Endothelial cell of hepatic sinusoid (primary cell): ENCODE measurements around the gene CACHD1.

Experiments
- in situ Hi-C: cut with HindIII; loops from 2 replicates; pipeline ENCODE4 v1.10.0; 2017; ENCODE audit warnings: low sequenced_read_pairs

The CACHD1 gene

DNA sequence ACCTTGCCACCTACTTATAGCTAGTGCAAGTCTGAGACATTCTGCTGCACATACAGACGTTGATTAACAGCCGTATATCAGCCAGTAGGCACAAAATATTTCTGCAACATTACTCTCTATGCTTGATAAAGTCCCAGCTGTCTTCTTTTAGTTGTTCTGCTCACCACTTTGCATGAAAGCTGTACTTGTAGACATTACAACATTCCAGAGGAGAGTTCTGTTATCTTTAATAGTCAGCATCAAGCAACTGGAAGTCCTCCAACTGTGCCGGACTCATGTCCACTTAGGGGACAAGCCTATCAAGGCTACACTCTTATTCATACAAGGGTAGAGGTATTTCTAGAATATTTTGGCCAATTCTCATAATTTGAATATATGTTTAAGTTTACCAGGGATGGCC is 50.0 kb downstream of the CACHD1 start:
- in situ Hi-C loops: no loop called here

DNA sequence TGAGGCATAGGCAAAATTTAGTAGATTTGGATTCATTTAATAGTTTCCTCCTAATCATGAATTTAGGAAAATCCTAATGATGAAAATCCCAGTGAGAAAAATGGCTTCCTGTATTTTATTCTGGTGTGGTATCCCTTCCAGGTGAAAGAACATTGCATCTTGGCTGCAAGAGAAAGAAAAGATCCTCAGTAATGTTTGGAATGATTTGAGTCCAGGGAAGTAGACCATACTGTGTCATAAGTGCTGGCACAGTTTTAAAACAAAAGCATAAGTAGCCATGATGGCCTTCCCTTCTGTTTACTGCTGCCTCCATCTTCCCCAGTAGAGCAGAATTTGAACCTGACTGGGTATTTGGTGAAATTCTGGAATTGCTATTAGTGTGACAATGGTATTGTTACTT is 52.8 kb downstream of the CACHD1 start:
- in situ Hi-C loops: no loop called here

DNA sequence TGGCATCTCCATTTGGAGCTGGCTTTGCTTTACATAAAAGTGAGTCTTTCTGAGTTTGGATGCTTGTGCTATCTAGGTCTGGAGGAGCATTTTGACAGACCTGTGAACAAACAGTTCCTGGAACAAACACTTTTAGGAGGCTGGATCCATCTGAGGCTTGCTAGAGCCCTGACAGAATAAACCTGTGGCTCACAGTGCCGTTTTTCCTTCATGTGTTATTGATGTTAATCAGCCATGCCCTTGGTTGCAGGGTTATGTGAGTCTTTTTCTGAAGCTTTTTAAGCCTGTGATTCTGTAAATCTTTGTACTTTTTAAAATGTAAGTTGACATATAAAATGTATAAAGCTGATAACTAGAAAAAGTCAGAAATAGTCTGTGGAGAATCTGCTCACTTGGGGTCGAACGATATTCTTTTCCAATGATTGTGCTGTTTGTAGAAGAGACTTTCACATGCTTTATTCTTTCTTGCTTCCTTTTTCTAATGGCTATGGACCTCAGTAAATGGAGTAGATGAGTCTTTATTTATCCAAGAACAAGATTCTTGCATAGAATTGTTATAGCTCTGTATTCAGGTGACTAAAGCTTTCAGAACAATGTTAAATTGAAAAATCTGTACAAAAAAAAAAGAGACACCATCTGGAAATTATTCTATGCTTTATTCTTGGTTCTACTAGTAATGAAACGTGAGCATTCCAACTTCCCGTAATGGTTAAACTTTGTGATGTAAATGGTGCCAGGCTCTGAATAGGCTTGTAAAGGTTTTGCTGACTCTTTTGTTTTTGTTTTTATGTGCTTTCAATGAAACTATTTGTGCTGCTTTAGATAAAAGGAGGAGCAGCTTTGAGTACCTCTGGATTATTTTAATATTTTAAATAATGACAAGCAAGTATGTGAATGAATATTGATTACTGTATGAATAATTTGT is 53.7 kb downstream of the CACHD1 start:
- in situ Hi-C loops: no loop called here

DNA sequence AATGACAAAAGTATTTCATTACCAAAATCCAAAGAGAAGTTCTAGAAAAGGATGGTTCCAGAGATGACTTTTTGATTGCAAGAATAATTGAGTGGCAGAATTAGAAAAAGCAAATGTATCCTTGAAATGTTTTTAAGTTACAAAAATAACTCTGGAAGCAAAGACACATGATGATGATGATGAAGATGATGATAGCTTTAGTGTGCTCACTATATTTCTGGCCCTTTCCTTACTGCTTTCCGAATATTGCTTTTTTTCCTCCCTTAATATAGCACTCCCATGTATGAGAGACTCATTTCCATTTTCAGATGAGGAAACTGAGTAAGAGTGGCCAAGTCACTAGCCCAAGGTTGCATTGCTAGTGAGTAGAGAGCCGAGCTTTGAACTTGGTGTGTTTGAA is 54.7 kb downstream of the CACHD1 start:
- in situ Hi-C loops: no loop called here

- in situ Hi-C loops: no loop called here
Observed at GRCh38 chr1:64525116-64525686, 55.3 kb downstream of the CACHD1 start.

GRCh38 chr1:64526312-64526711 is 56.4 kb downstream of the CACHD1 start:
- in situ Hi-C loops: no loop called here

- in situ Hi-C loops: no loop called here
Observed at GRCh38 chr1:64527165-64527564, 57.2 kb downstream of the CACHD1 start.

DNA sequence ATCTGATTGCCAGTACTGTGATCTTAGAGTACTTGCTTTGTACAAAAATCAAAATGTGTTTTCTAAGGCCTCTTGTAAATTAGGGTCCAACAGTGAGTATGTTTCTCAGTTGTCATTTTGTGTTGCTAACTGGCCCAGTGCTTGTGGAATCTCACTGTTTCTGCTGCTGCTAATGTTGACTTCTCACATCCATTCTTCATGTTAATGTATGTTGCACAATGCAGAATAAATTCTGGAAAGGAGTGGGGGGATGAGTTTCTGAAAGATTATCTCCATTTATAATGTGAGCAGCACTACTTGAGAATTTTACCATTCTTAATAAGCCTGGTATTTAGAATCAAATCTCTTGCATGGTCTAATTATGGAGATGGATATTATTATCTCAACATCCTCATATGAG is 57.9 kb downstream of the CACHD1 start:
- in situ Hi-C loops: no loop called here

- in situ Hi-C loops: loop anchor here (5.0 kb wide), 1 partner anchor 39 kb away; no protein-coding TSS in a partner anchor
Observed at GRCh38 chr1:64530969-64531692, 61.2 kb downstream of the CACHD1 start.

DNA sequence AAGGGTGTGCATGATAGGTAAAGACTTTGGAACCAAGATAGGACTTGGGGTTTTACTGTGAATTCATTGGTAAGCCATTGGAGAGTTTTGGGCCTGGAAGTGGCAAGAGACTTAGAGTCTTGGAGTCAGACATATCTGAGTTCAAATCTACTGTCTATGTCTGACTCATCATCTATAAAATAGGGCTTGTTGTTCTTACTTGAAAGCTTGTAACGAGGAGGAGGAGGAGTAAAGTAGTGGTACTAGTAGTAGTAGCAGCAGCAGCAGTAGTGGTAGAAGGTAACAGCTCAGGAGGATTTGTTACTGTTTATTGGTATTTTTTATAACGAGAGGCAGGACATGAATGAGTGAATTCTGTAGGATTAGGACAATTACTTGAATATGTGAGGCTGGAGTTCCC is 62.7 kb downstream of the CACHD1 start:
- in situ Hi-C loops: loop anchor here (5.0 kb wide), 1 partner anchor 40 kb away; no protein-coding TSS in a partner anchor

- in situ Hi-C loops: no loop called here
Observed at GRCh38 chr1:64535938-64536835, 66.3 kb downstream of the CACHD1 start.

- in situ Hi-C loops: no loop called here
Observed at GRCh38 chr1:64536836-64537490, 67.0 kb downstream of the CACHD1 start.

GRCh38 chr1:64537942-64538341 is 68.0 kb downstream of the CACHD1 start:
- in situ Hi-C loops: no loop called here

GRCh38 chr1:64538389-64538788 is 68.5 kb downstream of the CACHD1 start:
- in situ Hi-C loops: no loop called here

GRCh38 chr1:64539289-64539688 is 69.4 kb downstream of the CACHD1 start:
- in situ Hi-C loops: no loop called here

- in situ Hi-C loops: no loop called here
Observed at GRCh38 chr1:64539781-64540218, 69.9 kb downstream of the CACHD1 start.

DNA sequence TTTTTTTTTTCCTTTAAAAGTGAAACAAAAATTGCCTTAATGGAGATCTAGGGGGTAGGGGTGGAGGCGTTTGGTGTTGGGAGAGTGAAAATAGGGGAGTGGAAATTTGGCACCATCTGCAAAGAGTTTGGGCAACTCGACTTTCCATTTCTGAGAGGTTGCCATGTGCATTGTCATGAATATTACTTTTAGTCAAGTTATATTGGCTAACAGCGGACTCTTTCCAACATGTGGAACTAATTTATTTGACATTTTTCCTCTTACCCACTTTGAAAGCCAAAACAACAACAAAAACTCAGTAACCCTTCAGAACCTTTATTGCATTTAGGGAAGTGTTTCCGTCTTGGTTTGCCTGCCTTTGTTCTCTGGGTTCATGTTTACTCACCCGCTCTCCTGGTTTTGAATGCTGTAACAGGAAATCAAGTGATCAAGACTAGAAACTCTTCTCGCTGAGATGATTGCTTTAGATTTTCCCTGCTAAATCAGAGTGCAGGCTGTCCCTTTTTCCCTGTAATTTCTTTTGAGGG is 70.4 kb downstream of the CACHD1 start:
- in situ Hi-C loops: no loop called here

- in situ Hi-C loops: no loop called here
Observed at GRCh38 chr1:64542118-64542517, 72.2 kb downstream of the CACHD1 start.

- in situ Hi-C loops: no loop called here
Observed at GRCh38 chr1:64543831-64544230, 73.9 kb downstream of the CACHD1 start.
